BE2C (cell line): ENCODE data around the gene COMP.

Experiments
- DNase-seq: peaks from one replicate; pipeline ENCODE4 v3.0.0-alpha.2; 2020
- H3K27me3 ChIP-seq: fragments of 250-450 bp; sonication (Bioruptor Pico); 2 replicates; pipeline ENCODE4 v1.5.1; 2020; ENCODE audit warnings: mild to moderate bottlenecking
- H3K36me3 ChIP-seq: fragments of 250-450 bp; sonication (Bioruptor Pico); 2 replicates; pipeline ENCODE4 v1.5.1; 2020; ENCODE audit warnings: mild to moderate bottlenecking
- H3K4me1 ChIP-seq: fragments of 250-450 bp; sonication (Bioruptor Pico); 2 replicates; pipeline ENCODE4 v1.5.1; 2020
- H3K4me3 ChIP-seq: 2 replicates; pipeline ENCODE4 v1.5.1; 2011; ENCODE audit warnings: low read depth, low read length
- H3K9me3 ChIP-seq: fragments of 250-450 bp; sonication (Bioruptor Pico); 2 replicates; pipeline ENCODE4 v1.5.1; 2020
- CTCF ChIP-seq: IDR thresholded peaks from 2 replicates; pipeline ENCODE4 v1.5.1; 2012; ENCODE audit warnings: mild to moderate bottlenecking, low read depth, low read length

COMP gene

GRCh38 chr19:18781885-18782527, 9.1 kb downstream of the COMP start:
- DNase-seq = no peak
- Histone ChIP-seq H3K4me3 (no peak overlapping the region), H3K27me3 (peaks cover 39% of the 10 kb centered on the region), H3K4me1 (peaks cover 4% of the 10 kb centered on the region), H3K36me3 (no peaks in the 10 kb centered on the region), H3K9me3 (peaks cover 2% of the 10 kb centered on the region; the same call in 1 of the 2 replicates)
- no peak for TF ChIP-seq CTCF

GRCh38 chr19:18781047-18781600, 10.0 kb downstream of the COMP start:
- Histone ChIP-seq H3K4me1 (peaks cover 11% of the 10 kb centered on the region), H3K27me3 (peaks cover 32% of the 10 kb centered on the region), H3K36me3 (no peaks in the 10 kb centered on the region), H3K9me3 (no peaks in the 10 kb centered on the region), H3K4me3 (no peak overlapping the region)
- no peak for TF ChIP-seq CTCF
- DNase-seq = no peak

GRCh38 chr19:18780631-18781030, 10.5 kb downstream of the COMP start:
- Histone ChIP-seq H3K36me3 (no peaks in the 10 kb centered on the region), H3K4me1 (peaks cover 11% of the 10 kb centered on the region), H3K4me3 (no peak overlapping the region), H3K9me3 (no peaks in the 10 kb centered on the region), H3K27me3 (peaks cover 29% of the 10 kb centered on the region)
- peak; percentile 20; the same call in 1 of the 2 replicates for TF ChIP-seq CTCF
- DNase-seq = no peak

GRCh38 chr19:18780081-18780480, 11.0 kb downstream of the COMP start:
- Histone ChIP-seq H3K27me3 (peaks cover 26% of the 10 kb centered on the region), H3K4me3 (no peak overlapping the region), H3K9me3 (no peaks in the 10 kb centered on the region), H3K4me1 (peaks cover 11% of the 10 kb centered on the region), H3K36me3 (no peaks in the 10 kb centered on the region)
- TF ChIP-seq CTCF = no peak
- DNase-seq = no peak

GRCh38 chr19:18778826-18779495, 12.1 kb downstream of the COMP start:
- no peaks in the 10 kb centered on the region for H3K36me3 ChIP-seq
- no peaks in the 10 kb centered on the region for H3K9me3 ChIP-seq
- peaks cover 22% of the 10 kb centered on the region for H3K27me3 ChIP-seq
- DNase-seq = no peak
- no peak overlapping the region for H3K4me3 ChIP-seq
- peaks cover 11% of the 10 kb centered on the region for H3K4me1 ChIP-seq
- TF ChIP-seq CTCF = no peak

- no peak for DNase-seq
- Histone ChIP-seq H3K4me1 (peaks cover 11% of the 10 kb centered on the region), H3K4me3 (no peak overlapping the region; the same call in 1 of the 2 replicates), H3K27me3 (peaks cover 22% of the 10 kb centered on the region), H3K9me3 (no peaks in the 10 kb centered on the region), H3K36me3 (no peaks in the 10 kb centered on the region)
- no peak for TF ChIP-seq CTCF
Observed at GRCh38 chr19:18778076-18778389, 13.1 kb downstream of the COMP start.
